HTR-8/SVneo (cell line): ENCODE measurements around the gene MRPL11.
"Not testable (repeated sequence)": the region's sequence is repeated elsewhere in the genome, so short reads cannot be mapped to it uniquely, and the experiment has no call there.

ENCODE experiments used
- DNase-seq: peaks from one replicate; pipeline ENCODE4 v3.0.0; 2011; ENCODE audit warnings: low spot score, mixed read lengths; ENCODE audit not compliant: insufficient read length
- FAIRE-seq: peaks from 2 replicates; lab custom pipeline; 2011; peaks lifted over from hg19 to GRCh38; lab: Jason Lieb, UNC

The MRPL11 gene

GRCh38 chr11:66437979-66438503 lies 607 bp downstream of the MRPL11 start:
- FAIRE-seq (no peak), DNase-seq (no peak)

- no peak for FAIRE-seq
- no peak for DNase-seq
Observed at GRCh38 chr11:66432597-66432996, 6.1 kb downstream of the MRPL11 start.

GRCh38 chr11:66431871-66432329 lies 6.7 kb downstream of the MRPL11 start:
- not testable (repeated sequence) for FAIRE-seq, DNase-seq

GRCh38 chr11:66431287-66431686 lies 7.4 kb downstream of the MRPL11 start:
- DNase-seq, FAIRE-seq: not testable (repeated sequence)

- peak; percentile 90 for FAIRE-seq
- DNase-seq: peak; percentile 87
Observed at GRCh38 chr11:66429983-66430602, 8.6 kb downstream of the MRPL11 start.

- DNase-seq: no peak
- no peak for FAIRE-seq
Observed at GRCh38 chr11:66428933-66429332, 9.7 kb downstream of the MRPL11 start.

- DNase-seq (no peak), FAIRE-seq (peak; percentile 46)
Observed at GRCh38 chr11:66426314-66426713, 12.3 kb downstream of the MRPL11 start.

GRCh38 chr11:66421492-66422205 lies 17.0 kb downstream of the MRPL11 start:
- peak; percentile 96 for DNase-seq
- FAIRE-seq: peak; percentile 99

GRCh38 chr11:66420671-66421476 lies 17.8 kb downstream of the MRPL11 start, which contains the start of gene NPAS4:
Gene NPAS4, plus strand, starts transcription at chr11:66421035. Its CDS starts 145 bp downstream, at chr11:66421180.
- no peak for FAIRE-seq

GRCh38 chr11:66419825-66420224 lies 18.8 kb downstream of the MRPL11 start:
- DNase-seq (no peak), FAIRE-seq (no peak)

More at GRCh38 chr11:66420671-66421476, 17.8 kb downstream of the MRPL11 start, which contains the start of gene NPAS4:
- DNase-seq: no peak

- FAIRE-seq (no peak), DNase-seq (no peak)
Observed at GRCh38 chr11:66418986-66419308, 19.7 kb downstream of the MRPL11 start.

- FAIRE-seq (peak; percentile 95), DNase-seq (peak; percentile 97)
Observed at GRCh38 chr11:66418168-66418985, 20.3 kb downstream of the MRPL11 start.

GRCh38 chr11:66417000-66417399 lies 21.6 kb downstream of the MRPL11 start:
- no peak for DNase-seq
- no peak for FAIRE-seq

GRCh38 chr11:66415423-66415822 lies 23.2 kb downstream of the MRPL11 start:
- no peak for DNase-seq
- FAIRE-seq: no peak

GRCh38 chr11:66414120-66414934 lies 24.3 kb downstream of the MRPL11 start:
- no peak for FAIRE-seq
- DNase-seq: no peak

GRCh38 chr11:66413167-66413566 lies 25.5 kb downstream of the MRPL11 start:
- peak; percentile 16 for FAIRE-seq

GRCh38 chr11:66412110-66412509 lies 26.5 kb downstream of the MRPL11 start:
- no peak for DNase-seq
- no peak for FAIRE-seq

More at GRCh38 chr11:66413167-66413566, 25.5 kb downstream of the MRPL11 start:
- no peak for DNase-seq

- peak; percentile 16 for FAIRE-seq
- DNase-seq: no peak
Observed at GRCh38 chr11:66411323-66411722, 27.3 kb downstream of the MRPL11 start.

- DNase-seq (no peak), FAIRE-seq (peak; percentile 16)
Observed at GRCh38 chr11:66410191-66410590, 28.5 kb downstream of the MRPL11 start.
